ENCODE measurements around the gene STAG1.
"Not testable (repeated sequence)": the region's sequence is repeated elsewhere in the genome, so short reads cannot be mapped to it uniquely, and the experiment has no call there.

Gene STAG1

DNA sequence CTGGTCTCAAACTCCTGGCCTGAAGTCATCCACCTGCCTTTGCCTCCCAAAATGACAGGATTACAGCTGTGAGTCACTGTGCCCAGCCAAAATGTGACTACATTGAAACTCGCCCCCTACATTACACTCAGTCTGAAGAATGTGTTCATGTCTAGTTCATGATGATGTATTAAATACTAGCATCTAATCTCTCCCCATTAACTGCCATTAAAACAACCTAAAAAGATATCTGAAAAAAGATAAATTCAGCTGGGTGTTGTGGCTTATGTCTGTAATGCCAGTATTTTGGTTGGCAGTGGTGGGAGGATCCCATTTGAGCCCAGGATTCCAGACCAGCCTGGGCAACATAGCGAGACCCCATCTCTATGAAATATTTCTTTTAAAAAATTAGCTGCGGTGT lies 342.6 kb downstream of the STAG1 start:
- DNase-seq (ENCODE audit: low read depth in 2 of 2), result no peak

DNA sequence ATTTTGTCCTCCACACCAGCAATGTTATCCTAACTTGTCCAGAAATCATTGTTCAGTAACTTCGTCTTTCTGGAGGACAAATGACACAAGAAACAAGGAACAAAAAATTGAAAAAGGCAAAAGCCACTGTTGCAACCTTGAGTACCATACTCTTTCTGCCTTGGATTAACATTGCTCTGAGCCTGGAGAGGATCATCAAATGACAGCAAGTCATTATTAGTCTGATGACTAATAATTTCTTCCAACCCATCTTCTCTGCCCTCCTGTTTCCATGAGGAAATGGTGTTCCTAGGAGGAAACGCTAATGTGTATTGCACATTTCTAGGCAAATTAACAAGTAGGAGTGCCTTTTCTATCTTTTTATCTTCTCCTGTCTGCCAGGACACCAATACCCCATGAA lies 348.1 kb downstream of the STAG1 start:
- DNase-seq (ENCODE audit: low read depth in 2 of 2), result no peak

DNA sequence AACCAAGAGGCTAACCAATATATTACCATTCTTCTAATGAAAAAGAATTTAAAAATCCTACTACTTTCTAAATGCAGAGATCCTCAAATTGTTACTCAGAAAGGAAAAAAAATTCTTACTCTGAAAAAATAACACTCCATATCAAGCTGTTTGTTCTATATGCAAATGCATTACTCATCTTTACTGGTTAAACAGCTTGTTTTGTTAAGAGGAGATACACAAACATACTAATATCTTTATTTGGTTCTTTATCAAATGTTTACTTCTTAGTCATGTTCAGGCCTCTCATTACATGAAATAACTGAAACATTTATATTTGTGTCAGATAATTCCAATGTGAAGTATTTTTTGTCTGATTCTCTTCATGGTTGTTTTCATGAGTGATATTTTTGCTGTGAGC lies 355.3 kb downstream of the STAG1 start:
- no peak for DNase-seq (ENCODE audit: low read depth in 2 of 2)

DNA sequence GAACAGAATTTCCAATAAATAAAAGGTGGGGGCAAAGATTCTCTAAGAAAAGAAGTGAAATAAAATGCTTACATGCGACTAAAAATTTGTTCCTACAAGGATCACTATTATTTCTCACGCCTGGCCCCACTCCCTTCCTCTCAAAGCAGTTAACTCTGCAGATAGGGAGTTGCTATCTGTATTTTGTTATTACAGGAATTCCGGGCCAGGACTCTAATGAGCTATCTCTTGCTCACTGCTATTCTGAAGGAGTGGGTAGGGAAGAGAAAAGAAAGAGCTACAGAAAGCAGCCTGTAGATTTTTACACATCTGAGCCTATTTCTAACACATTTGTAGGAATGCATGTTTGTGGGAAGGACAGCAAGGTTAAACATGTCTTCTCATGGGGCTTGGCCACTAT lies 361.6 kb downstream of the STAG1 start:
- no peak for DNase-seq (ENCODE audit: low read depth in 2 of 2)

DNA sequence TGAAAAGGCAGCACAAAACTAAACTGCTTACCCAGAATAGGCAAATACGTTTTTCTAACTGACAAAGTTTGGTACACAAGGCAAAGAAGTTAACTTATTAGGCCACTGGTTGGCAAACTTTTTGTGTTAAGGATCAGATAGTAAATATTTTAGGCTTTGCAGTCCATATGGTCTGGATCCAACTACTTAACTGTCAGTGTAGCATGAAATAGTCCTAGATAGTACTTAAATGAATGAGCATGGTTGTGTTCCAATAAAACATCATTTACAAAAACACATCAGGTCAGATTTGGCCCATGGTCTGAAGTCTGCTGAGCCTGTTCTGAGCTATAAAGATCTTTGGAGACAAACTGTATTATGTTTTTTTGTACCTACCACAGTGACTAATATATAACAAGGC lies 365.1 kb downstream of the STAG1 start:
- no peak for DNase-seq (ENCODE audit: low read depth in 2 of 2)

DNA sequence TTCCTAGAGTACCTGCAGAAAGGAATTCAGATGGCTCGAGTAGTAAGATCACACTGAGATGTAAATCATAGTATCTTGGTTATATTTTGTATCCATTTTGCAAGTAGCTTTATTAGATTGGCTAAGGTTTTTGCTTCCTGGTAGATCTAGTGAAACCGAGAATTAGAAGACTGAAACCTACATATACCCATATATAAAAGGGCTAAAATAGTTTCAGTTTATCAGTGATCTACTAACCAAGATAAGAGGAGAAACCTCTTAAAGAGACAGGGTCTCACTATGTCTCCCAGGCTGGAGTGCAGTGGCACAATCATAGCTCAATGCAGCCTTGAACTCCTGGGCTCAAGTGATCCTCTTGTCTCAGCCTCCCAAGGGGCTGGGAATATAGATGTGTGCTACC lies 366.7 kb downstream of the STAG1 start:
- no peak for DNase-seq (ENCODE audit: low read depth in 2 of 2)

DNA sequence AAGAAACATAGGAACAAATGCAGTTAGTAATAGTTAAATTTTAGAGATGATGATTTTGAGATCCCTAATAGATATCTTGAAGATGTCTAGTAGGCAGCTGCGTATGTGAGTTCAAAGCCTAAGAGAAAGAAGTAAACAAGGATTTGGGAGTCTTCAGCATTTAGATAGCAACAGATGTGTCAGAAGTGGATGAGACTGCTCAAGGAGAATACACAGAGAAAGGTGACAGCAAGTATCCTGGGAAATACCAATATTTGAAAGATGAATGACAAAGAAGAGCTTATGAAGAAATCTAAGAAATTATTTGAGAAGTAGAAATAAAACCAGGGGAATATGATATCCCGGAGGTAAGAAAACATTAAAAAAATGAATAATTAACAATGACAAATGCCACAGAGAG lies 371.1 kb downstream of the STAG1 start:
- DNase-seq (ENCODE audit: low read depth in 2 of 2), result no peak

DNA sequence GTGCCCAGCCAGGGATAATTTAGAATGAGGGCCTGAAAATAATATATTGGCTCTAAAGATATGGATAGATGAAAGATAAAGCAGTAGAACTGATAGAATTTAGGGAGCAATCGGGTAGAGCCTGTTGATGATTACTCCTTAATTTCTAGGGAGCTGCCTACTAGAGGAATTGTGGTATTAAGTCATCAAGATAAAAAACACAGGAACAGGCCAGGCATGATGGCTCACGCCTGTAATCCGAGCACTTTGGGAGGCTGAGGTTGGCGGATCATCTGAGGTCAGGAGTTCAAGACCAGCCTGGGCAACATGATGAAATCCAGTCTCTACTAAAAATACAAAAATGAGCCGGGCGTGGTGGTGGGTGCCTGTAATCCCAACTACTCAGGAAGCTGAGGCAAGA lies 371.6 kb downstream of the STAG1 start:
- DNase-seq (ENCODE audit: low read depth in 2 of 2), result no peak

DNA sequence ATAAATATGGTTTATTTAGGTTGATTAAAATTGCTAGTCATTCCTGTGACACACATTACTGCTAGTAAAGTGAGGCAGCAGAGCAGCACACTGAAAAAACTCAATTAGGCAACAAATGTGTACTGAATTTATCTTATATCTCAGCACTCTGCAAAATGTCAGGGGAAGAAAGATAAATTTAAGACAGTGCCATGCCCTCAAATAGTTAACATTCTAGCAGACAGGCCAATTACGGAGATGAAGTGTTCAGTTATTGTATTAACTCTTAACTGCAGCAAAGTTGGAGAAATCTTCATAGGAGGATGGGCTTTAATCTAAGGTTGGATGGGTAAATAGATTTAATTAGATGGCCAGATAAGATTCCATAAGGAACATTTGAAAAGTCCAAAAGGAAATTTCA lies 374.2 kb downstream of the STAG1 start:
- DNase-seq (ENCODE audit: low read depth in 2 of 2), result no peak

DNA sequence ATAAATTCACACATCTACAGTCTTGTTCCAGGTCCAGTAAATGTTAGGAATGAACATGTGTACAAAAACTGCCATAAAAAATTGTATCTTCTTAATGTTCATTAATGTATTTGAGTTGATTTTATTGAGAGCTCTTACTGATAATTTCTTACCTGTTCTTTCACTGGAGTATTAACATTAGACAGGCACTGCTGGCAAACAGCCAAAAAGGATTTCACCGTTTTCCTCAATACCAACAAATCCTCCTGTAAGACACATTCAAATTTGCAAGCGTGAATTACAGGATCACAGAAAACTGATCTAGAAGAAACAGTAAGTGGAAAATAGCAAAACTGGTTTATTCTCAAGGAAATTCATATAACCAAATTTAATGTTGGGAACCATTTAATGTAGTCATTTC lies 374.7 kb downstream of the STAG1 start:
- no peak for DNase-seq (ENCODE audit: low read depth in 2 of 2)

DNA sequence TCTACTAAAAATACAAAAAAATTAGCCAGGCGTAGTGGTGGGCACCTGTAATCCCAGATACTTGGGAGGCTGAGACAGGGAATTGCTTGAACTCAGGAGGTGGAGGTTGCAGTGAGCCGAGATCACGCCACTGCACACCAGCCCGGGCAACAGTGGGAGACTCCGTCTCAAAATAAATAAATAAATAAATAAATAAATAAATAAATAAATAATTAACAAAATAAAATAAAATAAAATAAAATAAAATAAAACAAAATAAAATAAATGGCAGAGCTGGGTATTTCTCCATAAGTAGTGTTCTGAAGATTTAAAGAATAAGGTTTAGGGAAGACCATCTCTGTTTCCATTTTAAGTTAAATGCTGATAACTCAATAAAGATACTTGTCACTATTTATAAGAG lies 376.4 kb downstream of the STAG1 start:
- DNase-seq (ENCODE audit: low read depth in 2 of 2), result not testable (repeated sequence)

DNA sequence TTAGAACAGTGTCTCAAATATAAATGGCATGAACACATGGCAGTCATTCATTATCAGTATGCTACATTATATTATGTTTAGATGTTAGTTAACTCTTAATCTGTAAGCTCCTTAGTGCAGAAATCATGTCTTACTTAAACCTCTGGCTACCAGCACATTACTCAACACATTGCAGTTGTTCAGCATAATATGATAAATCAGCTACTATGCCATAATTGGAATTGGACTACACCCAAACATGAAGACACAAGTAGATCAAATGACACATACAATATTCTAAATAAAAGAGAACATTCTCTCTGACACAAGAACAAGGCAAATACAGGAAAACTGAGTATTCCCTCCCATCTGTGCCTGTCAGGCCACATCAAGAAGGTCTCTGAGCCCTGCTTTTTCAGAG lies 385.9 kb downstream of the STAG1 start:
- DNase-seq (ENCODE audit: low read depth in 2 of 2), result no peak

DNA sequence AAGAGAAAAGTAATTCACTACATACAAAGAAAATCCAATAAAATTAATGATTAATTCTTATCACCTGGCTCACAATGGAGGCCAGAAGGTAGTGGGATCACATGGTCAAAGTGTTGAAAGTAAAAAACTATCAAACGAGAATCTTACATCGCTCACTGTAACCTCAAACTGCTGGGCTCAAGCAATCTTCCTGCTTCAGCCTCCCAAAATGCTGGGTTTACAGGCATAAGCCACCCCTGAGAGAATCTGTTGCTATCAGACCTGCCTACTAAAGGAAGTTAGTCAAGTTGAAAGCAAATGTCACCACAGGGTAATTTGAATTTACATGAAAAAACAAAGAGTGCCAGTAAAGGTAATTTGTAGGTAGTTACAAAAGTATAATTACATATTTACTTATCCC lies 398.7 kb downstream of the STAG1 start:
- no peak for DNase-seq (ENCODE audit: low read depth in 2 of 2)

DNA sequence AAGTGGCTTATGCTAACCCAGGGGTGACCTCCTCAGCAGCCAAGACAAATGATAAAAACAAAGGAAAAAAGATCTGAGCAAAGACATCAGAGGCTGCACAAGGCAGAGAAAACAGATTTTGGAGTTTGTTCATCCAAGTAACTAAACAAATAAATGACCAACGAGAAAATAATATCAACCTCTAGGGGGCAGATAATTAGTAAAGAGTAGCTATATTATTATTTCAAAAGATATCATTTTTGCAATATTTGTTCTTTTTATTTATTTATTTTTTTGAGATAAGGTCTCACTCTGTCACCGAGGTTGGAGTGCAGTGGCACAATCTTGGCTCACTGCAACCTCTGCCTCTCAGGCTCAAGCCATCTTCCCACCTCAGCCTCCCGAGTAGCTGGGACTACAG lies 400.3 kb downstream of the STAG1 start:
- DNase-seq (ENCODE audit: low read depth in 2 of 2), result no peak

DNA sequence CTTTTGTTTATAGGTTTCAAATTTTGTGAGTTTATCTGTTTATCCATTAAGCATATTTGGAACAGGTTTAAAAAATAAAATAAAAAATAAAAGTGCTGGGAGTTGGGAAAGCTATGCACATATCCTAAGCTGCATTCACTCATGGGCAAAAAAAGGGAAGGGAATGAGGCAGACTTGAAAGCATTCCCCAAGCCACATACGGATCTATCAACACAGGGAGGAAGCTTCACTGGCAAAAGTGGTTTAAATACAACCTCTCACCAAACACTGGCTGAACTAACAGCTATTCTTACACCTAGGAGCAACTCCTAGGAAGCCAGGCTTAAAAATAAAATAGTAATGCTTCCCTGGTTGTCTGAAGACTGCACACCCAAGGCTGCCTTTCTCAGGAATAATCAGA lies 400.8 kb downstream of the STAG1 start:
- no peak for DNase-seq (ENCODE audit: low read depth in 2 of 2)

DNA sequence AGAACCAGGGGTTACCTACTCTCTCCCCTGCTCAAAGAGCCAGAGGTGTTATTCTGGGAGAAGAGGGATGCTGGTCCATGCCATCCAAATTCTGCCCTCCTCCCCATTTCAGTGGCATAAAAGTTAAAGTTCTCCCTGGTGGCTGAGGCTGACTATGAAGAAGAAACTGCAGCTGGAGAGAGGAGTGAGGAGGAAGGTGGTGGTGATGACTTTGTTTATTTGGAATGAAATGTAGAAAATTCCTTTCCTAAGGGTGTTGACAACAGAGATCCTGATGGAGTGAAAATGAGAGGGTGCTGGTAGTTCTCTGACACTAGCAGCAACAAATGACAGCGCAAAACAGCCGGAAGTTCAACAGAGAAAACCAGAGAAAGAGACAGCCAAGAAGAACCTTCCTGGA lies 401.6 kb downstream of the STAG1 start:
- DNase-seq (ENCODE audit: low read depth in 2 of 2), result no peak

DNA sequence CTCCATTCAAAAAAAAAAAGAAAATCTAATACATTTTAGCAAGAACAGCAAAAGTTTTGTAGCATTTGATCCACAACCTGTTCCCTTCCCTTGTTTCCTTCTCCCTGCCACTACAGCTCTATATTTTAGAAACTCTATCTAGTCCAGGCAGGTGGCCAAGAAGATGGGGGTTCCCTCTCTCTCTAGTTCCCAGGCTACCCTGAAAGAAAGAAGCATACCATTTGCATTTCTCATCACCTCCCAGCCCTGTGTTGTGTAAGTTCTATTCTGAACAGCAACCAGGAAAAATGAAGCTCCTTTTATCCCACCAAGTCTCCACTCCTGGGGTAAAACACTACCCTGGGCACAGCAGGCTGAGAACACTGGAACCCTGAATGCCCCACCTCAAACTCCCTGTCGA lies 402.0 kb downstream of the STAG1 start:
- DNase-seq (ENCODE audit: low read depth in 2 of 2), result no peak

DNA sequence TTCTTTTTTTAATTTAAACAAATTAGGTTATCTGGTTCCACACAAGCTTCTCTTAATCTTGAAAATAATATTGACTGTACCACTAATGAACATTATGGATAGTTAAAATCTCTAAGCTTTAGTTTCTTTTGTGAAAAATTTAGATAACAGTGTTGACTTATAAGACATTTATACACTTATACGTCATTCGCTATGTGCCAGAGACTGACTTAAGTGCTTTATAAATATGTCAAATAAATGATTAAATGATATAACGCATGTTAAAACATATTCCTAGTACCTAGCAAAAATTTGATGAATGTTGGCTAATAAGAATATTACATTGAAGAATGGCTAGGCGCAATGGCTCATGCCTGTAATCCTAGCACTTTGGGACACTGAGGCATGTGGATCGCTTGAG lies 405.7 kb downstream of the STAG1 start:
- DNase-seq (ENCODE audit: low read depth in 2 of 2), result no peak

DNA sequence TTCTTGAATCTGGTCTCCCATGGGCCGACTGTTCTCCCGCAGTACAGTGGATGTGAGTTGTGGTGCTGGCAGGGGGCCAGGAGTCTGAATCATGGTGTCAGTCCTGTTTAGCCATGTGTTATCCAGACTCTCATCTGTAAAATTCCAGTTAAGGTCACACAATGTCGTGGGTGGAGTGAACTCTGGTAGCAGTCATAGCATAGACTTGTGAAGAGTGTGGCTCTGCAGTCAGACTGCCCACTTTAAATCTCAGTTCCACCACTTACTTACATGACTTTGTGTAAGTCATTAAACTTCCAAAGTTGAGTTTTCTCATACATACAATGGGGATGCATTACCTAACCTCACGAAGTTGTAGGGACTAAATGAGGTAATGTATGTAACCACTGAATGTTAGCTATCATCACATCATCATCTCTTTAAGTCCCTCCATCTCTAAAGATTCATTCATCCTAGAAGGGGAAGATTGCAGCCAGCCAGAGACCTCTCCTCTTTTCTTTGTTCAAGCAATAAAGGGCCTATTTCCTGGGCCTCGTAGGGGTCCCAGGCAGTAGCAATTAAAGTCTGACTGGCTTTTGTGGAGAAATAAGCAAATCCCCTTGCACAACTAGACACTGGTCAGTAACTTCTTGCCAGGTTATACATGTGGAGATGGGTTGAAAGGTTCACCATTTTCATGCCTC lies 408.2 kb downstream of the STAG1 start:
- no peak for DNase-seq (ENCODE audit: low read depth in 2 of 2)

DNA sequence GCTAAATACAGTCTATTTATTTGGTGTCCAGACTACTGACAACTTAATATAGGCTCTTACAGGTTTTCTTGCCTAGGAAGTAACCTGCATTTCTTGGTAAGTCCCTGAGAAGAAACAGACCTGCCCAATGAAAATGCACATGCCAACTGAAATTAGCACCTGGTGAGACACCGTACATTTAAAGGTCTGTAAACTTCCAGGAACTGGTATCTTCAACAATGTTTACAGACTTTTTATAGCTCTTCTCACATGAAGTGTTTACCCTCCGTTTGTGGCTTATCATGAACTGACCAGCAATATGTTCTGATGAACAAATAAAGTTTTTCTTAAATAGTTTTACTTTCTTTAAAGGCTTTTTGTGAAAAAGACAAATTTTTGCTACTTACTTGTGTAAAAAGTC lies 408.7 kb downstream of the STAG1 start:
- no peak for DNase-seq (ENCODE audit: low read depth in 2 of 2)

DNA sequence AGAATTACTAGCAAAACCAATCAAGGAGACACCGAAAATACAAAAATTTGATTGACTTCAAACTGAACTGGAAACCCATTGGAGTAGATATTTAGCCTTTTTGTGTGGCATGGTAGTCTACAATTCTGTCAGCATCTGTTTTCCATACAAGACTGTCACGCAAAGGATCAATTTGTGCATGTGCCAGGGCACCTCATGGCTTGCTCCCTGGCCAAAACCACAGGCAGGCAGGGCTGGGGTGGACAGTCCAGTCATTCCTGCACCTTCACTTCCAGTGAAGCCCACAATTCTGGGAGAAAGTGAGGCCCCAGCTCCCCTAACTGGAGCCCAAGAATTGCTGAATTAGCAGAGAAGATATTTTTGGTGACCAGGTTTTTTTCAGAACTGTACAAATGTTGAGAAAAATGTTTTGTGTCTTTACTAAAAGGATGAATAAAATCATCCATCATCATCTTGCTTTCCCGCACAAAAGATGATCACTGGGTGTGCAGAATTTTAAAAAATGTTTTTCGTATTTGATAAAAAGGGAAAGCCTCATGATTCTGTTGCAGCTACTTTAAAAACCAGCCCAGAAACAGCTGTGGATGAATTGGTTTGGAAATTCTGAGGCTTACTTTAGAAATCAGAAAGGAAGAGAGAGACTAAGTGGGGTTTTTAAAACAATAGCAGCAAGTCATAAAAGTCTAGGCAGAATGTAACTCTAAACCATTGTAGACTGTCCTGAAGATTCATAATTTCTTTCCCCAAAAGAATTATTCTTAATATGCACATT lies 415.7 kb downstream of the STAG1 start:
- DNase-seq (ENCODE audit: low read depth in 2 of 2), result no peak

DNA sequence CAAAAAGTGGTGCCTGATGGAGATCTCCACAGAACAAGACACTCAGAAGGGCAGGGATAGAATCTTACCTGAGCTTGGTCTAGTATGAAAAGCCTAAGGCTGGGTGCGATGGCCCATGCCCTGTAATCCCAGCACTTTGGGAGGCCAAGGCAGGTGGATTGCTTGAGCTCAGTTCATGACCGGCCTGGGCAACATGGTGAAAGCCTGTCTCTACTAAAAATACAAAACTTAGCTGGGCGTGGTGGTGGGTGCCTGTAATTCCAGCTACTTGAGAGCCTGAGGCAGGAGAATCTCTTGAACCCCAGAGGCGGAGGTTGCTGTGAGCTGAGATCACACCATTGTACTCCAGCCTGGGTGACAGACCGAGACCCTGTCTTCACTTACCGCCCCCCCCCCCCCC lies 417.5 kb downstream of the STAG1 start:
- not testable (repeated sequence) for DNase-seq (ENCODE audit: low read depth in 2 of 2)

DNA sequence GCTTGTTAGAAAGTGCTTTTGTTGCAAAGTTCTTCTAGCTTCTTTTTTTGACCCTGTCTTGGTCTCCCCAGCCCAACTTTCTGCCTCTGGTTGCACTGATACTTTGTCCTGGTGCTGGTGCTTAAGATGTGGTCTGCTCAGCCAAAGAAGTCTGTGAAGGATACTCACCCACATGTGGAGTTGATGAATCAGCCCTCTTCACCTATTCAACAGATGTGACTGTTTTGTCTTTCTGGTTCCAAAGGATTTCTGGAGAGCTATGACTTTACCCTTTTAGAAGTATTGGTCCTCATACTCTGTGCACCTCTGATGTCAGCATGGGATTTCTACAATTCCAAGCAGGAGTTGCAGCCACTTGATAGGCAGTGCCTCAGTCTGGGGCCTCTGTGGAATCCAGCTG lies 418.0 kb downstream of the STAG1 start:
- no peak for DNase-seq (ENCODE audit: low read depth in 2 of 2)

DNA sequence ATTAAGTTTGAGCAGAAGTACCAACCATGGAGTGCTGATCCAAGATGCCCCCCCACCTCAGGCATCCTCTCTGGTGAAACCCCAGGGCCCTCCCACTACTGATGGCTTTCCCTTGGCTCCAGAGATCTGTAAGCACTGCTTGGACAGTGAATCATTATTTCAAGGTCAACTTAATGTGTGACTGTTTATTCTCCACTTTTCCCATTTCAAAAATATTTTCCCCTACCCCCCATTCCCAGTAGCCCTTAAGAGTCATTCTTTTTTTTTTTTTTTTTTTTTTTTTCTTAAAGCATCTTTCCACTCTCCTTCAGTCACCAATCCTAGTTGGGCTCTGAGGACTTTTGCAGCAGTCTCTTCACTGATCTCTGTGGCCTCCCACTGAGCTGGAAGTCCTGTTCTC lies 419.4 kb downstream of the STAG1 start:
- DNase-seq (ENCODE audit: low read depth in 2 of 2), result no peak

Measured in stimulated activated CD4-positive, alpha-beta T cell treated with anti-CD3 and anti-CD28 coated beads, Interleukin-1b, Interleukin-23, amount 100 ng/mL, for 1 hour (primary cell).